HG03469 (cell line): ENCODE data around the gene HDX.
"Not testable (repeated sequence)": the region's sequence is repeated elsewhere in the genome, so short reads cannot be mapped to it uniquely, and the experiment has no call there.

Experiments used
- ATAC-seq: cut with Tn5 transposase; IDR thresholded peaks from one replicate; pipeline ENCODE4 v1.9.1; 2021; ENCODE audit warnings: mild to moderate bottlenecking, moderate library complexity, moderate number of reproducible peaks; ENCODE audit not compliant: unreplicated experiment

The HDX gene

GRCh38 chrX:84501798-84502628 is at the start of gene HDX:
Gene HDX (minus strand): TSS chrX:84502453. CDS start chrX:84475397, 27,056 bp downstream.
- ATAC-seq: peak; percentile 86

- ATAC-seq: not testable (repeated sequence)
Observed at GRCh38 chrX:84541315-84541714, 39.1 kb upstream of the HDX start.

DNA sequence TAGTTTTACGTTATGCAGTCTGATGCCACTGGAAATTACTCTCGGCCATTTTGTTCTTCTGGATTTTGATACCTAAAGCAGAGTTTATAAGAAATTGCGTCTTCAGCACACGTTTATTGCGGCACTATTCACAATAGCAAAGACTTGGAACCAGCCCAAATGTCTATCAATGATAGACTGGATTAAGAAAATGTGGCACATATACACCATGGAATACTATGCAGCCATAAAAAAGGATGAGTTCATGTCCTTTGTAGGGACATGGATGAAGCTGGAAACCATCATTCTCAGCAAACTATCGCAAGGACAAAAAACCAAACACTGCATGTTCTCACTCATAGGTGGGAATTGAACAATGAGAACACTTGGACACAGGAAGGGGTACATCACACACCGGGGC is 35.4 kb upstream of the HDX start:
- ATAC-seq: not testable (repeated sequence)

- no peak for ATAC-seq
Observed at GRCh38 chrX:84488426-84488825, 13.8 kb downstream of the HDX start.

GRCh38 chrX:84487365-84488353 is 14.6 kb downstream of the HDX start:
- ATAC-seq: peak; percentile 100

DNA sequence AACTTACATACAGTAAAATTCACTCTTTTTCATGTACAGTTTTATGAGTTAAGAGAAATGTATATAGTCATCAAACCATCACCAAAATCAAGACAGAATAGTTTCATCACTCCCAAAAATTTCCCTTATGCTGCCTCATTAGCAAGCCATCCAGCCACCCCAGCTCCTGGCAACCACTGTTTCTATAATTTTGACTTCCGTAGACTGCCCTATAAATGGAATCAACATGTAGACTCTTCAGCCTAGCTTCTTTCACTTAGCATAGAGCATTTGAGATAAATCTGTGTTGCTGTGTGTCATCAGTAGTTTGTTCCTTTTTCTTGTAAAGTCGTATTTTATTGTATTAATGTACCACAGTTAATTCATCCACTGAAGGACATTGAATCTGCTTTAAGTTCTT is 23.2 kb downstream of the HDX start:
- no peak for ATAC-seq

GRCh38 chrX:84477114-84477513 is 25.1 kb downstream of the HDX start:
- no peak for ATAC-seq

DNA sequence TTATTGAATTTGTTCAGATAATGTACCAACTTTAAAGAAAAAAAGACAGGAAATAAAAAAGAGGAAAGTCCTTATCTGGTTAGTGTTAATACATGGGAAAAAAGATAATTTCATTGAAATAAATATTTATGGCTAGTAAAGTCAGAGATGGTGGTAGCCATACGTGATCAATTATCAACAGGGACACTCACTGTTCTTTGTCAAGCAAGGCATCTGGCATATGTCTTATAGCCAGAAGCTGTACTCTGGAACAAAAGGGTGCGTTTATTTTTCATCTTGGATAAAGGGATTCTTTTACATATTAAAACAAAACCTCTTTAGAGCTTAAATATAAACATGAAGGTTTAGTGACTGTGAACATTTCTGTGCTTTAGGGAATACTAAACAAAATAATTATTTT is 26.7 kb downstream of the HDX start:
- ATAC-seq: no peak

- ATAC-seq: no peak
Observed at GRCh38 chrX:84475101-84475500, 27.2 kb downstream of the HDX start.

- ATAC-seq: no peak
Observed at GRCh38 chrX:84469226-84469625, 33.0 kb downstream of the HDX start.

GRCh38 chrX:84467898-84468297 is 34.4 kb downstream of the HDX start:
- ATAC-seq: no peak

- no peak for ATAC-seq
Observed at GRCh38 chrX:84453351-84454246, 48.7 kb downstream of the HDX start.

- ATAC-seq: no peak
Observed at GRCh38 chrX:84441143-84441542, 61.1 kb downstream of the HDX start.

- no peak for ATAC-seq
Observed at GRCh38 chrX:84415140-84415539, 87.1 kb downstream of the HDX start.

DNA sequence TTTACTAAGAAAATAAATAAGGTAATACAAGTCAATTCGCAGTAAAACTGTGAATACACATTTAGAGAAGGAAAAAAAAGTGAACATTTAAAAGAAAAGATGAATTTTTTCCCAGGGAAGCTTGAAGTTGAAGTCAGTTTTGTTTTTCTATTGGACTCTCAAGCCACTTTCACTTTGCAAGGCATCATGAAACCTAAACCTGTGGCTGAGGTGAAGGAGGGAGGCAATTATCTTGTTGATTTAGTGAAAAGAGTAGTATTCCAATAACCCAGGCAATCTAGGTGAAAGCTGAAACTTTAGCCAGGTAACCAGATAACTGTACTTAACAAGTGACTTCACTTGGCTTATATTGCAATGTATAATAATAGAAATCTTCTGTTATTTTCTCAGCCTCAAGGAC is 138.6 kb downstream of the HDX start:
- no peak for ATAC-seq

- ATAC-seq: no peak
Observed at GRCh38 chrX:84363051-84363450, 139.2 kb downstream of the HDX start.

- ATAC-seq: no peak
Observed at GRCh38 chrX:84362184-84362838, 139.9 kb downstream of the HDX start.

DNA sequence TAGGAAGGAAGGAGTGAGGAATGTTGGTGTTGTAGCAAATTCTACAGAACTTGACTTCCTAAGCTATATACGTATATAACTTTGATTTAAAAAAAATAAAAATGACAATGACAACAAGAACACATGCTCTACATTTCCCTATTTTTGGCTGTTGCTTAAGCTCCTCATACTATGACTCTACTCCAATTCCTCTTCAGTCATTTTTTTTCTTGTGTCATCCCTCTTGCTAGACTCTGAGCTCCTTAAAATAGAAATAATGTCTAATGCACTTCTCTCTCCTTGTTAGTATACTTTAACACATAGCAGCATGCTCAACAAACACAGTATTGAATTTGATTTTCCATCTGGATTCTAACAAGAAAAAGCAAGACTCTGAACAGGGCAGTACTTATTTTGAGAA is 144.0 kb downstream of the HDX start:
- ATAC-seq: no peak

- no peak for ATAC-seq
Observed at GRCh38 chrX:84357296-84357695, 145.0 kb downstream of the HDX start.

- ATAC-seq: no peak
Observed at GRCh38 chrX:84340968-84341367, 161.3 kb downstream of the HDX start.
